CD4-positive, alpha-beta T cell treated with Interleukin-15 for 1 hour (primary cell): ENCODE results near the gene COL24A1.
"Not testable (repeated sequence)": the region's sequence is repeated elsewhere in the genome, so short reads cannot be mapped to it uniquely, and the experiment has no call there.

Experiments
- DNase-seq: peaks from one replicate; pipeline ENCODE4 v3.0.0-alpha.2; 2020

Gene COL24A1

DNA sequence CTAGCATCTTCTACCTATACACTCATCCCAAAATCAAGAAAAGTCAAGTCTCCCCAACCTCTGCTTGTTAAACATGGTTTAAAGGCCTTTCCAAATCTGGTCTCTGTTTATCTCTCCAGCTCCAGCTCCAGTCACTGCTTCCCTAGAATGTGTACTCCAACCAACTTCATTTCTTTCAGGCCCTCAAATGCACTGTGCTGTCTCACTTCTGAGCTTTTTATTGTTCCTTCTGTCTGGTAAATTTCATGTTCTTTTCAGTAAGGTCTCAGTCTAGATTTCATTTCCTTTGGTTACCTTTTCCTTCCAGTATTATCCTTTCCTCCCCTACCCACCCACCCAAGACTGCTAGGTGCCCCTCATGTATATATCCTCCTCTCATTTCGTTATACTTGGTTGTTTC lies 3.7 kb downstream of the COL24A1 start:
- no peak for DNase-seq

- no peak for DNase-seq
These were observed 5.1 kb downstream of the COL24A1 start for GRCh38 chr1:86151427-86151826.

- DNase-seq: no peak
These were observed 6.0 kb downstream of the COL24A1 start for GRCh38 chr1:86150553-86151055.

- no peak for DNase-seq
These were observed 7.0 kb downstream of the COL24A1 start for GRCh38 chr1:86149591-86149990.

DNA sequence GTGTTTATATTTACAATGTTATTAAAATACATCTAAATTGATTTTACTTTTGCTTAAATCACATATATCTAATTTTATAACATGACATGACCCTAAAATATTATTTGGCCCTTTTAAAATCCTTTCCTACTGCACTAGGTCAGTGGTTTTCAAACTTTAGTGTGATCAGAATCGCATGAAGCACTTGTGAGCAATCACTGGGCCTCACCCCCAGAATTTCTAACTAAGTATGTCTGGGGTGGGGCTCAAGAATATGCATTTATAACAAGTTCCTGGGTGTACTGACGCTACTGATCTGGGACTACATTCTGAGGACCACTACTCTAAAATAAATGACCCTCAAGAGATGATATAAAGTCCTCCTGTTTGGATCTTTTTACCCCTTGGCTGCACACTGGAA lies 8.8 kb downstream of the COL24A1 start:
- DNase-seq: no peak

- DNase-seq: no peak
These were observed 10.0 kb downstream of the COL24A1 start for GRCh38 chr1:86146566-86146965.

- no peak for DNase-seq
These were observed 16.2 kb downstream of the COL24A1 start for GRCh38 chr1:86140281-86140880.

DNA sequence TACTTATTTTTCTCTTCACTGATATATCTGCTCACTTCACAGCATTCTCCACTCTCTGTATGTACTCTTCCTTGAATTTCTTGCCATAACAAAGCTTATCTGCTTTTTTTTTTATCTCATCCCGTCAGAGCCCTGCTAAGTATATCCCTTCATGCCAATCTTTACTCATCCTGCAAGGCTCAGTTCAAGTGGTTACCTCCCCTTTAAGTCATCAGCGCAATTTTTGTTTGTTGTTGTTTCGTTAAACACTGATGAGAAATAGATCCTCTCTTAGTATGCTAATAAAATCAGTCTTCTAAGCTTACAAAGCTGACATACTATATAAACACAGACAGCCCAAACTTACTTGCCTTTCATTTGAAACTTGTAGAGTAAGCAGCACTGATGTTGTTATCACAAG lies 17.8 kb downstream of the COL24A1 start:
- DNase-seq: no peak

DNA sequence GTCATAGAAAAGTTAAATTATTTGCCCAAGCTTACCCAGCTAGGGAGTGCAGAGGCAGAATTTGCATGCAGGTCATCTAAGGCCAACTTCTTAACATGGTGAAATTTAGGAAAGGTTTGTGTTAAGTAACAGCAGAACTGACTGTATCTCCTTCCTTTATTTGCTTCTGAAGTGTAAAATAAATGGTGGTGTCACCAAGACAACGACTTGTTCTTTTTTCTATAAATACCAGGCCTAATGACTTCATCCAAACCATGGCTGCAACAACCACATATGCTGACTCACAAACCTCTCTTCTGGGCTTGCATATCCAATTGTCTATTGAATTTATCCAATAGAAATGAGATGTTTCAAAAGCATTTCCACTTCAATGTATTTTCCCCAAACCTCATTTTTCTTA lies 19.1 kb downstream of the COL24A1 start:
- DNase-seq: peak; percentile 18

DNA sequence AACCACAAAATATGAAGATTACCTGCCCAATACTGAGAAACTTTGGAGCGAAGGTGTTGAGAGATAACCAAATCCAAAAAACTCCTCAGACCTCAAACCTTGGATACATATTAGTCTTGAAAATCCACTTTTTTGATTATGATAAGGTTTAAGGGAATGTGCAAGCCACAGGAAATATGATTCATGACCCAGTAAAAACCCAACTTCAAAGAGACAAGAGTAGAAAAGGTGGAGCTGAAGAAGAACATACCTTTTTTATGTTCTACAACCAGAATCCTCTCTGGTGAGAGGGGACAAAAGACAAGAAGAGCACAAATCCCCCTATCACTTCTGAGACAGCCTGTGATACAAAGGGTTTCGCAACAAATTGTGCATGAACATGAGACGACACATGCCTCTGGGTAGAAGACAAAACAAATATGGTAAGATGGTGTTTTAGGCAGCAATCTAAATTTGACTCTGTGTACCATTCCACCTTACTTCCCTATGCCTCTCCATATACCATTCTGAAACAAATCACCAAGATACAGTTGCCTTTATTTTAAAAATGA lies 37.3 kb downstream of the COL24A1 start:
- no peak for DNase-seq

GRCh38 chr1:86114816-86115400 lies 41.7 kb downstream of the COL24A1 start:
- DNase-seq: no peak

- DNase-seq: no peak
These were observed 42.3 kb downstream of the COL24A1 start for GRCh38 chr1:86114236-86114635.

GRCh38 chr1:86111590-86111989 lies 45.0 kb downstream of the COL24A1 start:
- DNase-seq: not testable (repeated sequence)

DNA sequence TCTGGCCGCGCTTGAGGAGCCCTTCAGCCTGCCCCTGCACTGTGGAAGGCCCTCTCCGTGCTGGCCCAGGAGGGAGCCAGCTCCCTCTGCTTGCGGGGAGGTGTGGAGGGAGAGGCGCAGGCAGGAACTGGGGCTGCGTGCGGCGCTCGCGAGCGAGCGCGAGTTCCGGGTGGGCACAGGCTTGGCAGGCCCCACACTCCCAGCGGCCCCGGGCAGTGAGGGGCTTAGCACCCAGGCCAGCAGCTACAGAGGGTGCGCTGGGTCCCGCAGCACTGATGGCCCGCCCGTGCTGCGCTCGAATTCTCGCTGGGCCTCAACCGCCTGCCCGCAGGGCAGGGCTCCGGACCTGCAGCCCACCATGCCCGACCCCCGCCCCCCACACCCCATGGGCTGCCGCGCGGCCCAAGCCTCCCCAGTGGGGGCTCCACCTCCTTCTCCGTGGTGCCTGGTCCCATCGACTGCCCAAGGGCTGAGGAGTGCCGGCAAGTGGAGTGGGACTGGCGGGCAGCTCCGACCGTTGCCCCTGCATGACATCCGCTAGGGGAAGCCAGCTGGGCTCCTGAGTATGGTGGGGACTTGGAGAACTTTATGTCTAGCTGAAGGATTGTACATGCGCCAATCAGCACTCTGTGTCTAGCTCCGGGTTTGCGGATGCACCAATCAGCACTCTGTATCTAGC lies 46.0 kb downstream of the COL24A1 start:
- DNase-seq: no peak

- no peak for DNase-seq
These were observed 51.1 kb downstream of the COL24A1 start for GRCh38 chr1:86105533-86105866.

- no peak for DNase-seq
These were observed 51.7 kb downstream of the COL24A1 start for GRCh38 chr1:86104606-86105532.

DNA sequence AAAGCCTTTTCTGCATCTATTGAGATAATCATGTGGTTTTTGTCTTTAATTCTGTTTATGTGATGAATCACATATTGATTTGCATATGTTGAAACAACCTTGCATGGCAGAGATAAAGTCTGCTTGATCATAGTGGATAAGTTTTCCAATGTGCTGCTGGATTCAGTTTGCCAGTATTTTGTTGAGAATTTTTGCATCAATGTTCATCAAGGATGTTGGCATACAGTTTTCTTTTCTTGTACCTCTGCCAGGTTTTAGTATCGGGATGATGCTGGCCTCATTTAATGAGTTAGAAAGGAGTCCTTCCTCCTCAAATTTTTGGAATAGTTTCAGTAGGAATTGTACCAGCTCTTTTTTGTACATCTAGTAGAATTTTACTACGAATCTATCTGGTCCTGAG lies 55.0 kb downstream of the COL24A1 start:
- DNase-seq: no peak

GRCh38 chr1:86100401-86100800 lies 56.2 kb downstream of the COL24A1 start:
- DNase-seq: no peak

GRCh38 chr1:86089765-86090164 lies 66.8 kb downstream of the COL24A1 start:
- no peak for DNase-seq

DNA sequence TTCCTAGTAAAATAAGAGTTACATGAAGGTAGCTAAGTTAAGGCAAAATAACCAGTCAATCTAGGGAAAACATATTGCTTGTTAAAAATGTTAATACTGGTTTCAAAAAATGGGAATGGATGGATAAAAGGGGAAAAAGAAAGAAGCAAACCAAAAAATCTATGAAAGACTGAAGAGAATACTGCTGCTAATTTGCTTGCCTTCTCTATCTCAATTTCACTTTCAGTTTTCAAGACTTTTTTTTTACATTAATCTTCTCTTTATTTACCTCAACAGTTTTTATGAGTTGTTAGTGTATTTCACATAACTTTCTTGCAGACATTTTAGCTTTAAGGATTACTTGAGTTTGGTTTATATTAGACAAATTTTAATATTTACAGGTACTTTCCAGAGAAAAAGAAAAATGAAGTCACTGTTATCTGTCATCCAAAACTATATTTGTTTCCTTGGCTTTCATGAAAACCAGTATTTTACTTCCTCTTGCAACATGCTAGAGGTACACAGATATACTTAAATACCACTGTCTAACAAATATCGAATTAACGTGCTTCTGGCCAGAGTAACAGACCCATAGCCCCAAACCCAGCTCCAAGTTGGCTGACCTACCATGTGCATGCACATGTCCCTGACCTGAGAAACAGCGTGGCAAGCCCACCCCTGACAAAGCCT lies 70.7 kb downstream of the COL24A1 start:
- no peak for DNase-seq

DNA sequence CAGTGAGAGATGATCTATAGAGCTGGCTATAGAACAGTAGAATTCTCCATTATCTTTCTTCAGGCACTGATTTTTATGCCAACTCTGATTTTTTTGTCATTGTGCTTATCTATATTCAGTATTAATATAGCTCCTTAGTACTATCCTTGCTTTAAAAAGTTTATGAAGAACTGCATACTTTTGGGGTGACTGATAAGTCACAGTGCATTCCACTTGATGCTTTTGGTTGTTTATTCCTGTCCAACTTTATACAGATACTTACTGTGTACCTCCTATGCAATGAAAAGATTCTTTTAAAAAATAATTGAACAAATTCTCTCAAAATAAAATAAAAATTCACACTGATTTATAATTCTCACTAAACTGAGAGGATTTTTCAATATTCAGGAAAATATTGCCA lies 71.6 kb downstream of the COL24A1 start:
- no peak for DNase-seq

GRCh38 chr1:86082183-86082582 lies 74.4 kb downstream of the COL24A1 start:
- DNase-seq: no peak

- not testable (repeated sequence) for DNase-seq
These were observed 84.1 kb downstream of the COL24A1 start for GRCh38 chr1:86072474-86072873.
